AG10803 (cell line): Measurements from ENCODE around the gene CD58.

Experiments used
- DNase-seq: peaks from one replicate; pipeline ENCODE4 v3.0.0; 2010; ENCODE audit warnings: low read depth
- H3K4me3 ChIP-seq: 2 replicates; pipeline ENCODE4 v1.5.1; 2011; ENCODE audit warnings: mild to moderate bottlenecking, low read length, control low read depth
- CTCF ChIP-seq: conservative IDR thresholded peaks from 2 replicates; pipeline ENCODE4 v1.5.1; 2011; ENCODE audit warnings: mild to moderate bottlenecking, low read length, control low read depth, inconsistent platforms

The CD58 gene

GRCh38 chr1:116466810-116467557 lies 103.8 kb downstream of the CD58 start:
- H3K4me3 ChIP-seq, result no peak overlapping the region
- no peak for DNase-seq
- TF ChIP-seq CTCF, result no peak

- H3K4me3 ChIP-seq, result no peak overlapping the region
- no peak for TF ChIP-seq CTCF
- no peak for DNase-seq
These were observed 104.8 kb downstream of the CD58 start for GRCh38 chr1:116465845-116466685.

GRCh38 chr1:116465477-116465844 lies 105.4 kb downstream of the CD58 start:
- no peak for TF ChIP-seq CTCF
- no peak for DNase-seq
- H3K4me3 ChIP-seq, result no peak overlapping the region
